Measurements from ENCODE around the gene ARHGAP24.
"Not testable (repeated sequence)": the region's sequence is repeated elsewhere in the genome, so short reads cannot be mapped to it uniquely, and the experiment has no call there.

The ARHGAP24 gene

DNA sequence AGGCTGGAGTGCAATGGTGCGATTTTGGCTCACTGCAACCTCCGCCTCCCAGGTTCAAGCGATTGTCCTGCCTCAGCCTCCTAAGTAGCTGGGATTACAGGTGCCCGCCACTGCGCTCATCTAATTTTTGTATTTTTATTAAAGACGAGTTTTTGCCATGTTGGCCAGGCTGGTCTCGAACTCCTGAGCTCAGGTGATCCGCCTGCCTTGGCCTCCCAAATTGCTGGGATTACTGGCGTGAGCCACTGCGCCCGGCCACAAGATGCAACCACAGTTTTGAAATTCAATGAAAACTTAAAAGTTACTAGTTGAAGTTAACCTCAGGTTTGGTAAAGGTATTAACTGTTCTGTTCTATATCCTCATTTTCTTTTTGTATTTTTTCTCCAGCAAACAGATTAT is 427.7 kb downstream of the ARHGAP24 start:
- not testable (repeated sequence) for H3K4me3 Mint-ChIP-seq; H3K4me1 Mint-ChIP-seq (ENCODE audit: low read depth); H3K27me3 Mint-ChIP-seq; H3K9me3 Mint-ChIP-seq (ENCODE audit: low read depth); H3K36me3 Mint-ChIP-seq; H3K27ac Mint-ChIP-seq

DNA sequence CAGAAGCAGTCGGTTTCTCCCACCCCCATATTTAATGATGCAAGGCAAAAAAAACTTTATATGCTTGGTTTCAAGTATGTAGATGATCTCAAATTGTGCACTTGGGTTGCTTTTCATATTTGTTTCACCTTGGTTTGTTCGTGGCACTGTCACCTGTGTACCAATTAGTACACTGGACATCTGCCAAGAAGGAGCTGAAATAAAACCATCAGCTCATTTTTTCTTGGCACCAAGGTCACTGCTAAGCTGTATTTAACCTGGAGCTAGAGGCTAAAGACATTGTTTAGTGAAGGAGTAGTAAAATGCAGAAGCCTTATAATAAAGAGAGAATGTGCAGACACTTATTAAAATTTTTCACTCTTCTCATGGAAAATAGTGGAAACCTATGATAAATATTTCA is 430.8 kb downstream of the ARHGAP24 start:
- no peak overlapping the region for H3K4me3 Mint-ChIP-seq
- no peaks in the 10 kb centered on the region for H3K36me3 Mint-ChIP-seq
- no peaks in the 10 kb centered on the region for H3K27me3 Mint-ChIP-seq
- no peaks in the 10 kb centered on the region for H3K9me3 Mint-ChIP-seq (ENCODE audit: low read depth)
- no peaks in the 10 kb centered on the region for H3K4me1 Mint-ChIP-seq (ENCODE audit: low read depth)
- H3K27ac Mint-ChIP-seq, result no peak overlapping the region

DNA sequence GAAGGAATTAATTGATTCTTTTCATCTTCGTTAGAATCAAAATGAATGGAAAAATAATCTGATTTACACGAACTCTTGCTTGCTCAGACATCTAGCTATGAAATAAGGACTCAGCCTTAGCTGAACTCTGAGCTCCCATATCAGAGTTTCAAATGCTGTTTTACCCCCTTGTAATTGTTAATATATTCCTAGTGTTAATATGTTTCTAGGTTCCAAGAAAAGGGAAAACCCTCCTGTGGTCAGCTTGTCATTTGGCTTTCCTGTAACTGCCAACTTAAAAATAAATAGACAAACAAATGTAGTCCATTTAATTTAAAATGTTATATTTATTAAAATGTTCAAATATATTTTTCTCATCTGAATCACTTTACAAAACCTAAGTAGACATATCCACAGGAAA is 432.1 kb downstream of the ARHGAP24 start:
- Mint-ChIP-seq H3K27me3 (no peaks in the 10 kb centered on the region), H3K4me1 (ENCODE audit: low read depth) (no peaks in the 10 kb centered on the region), H3K9me3 (ENCODE audit: low read depth) (no peaks in the 10 kb centered on the region), H3K36me3 (no peaks in the 10 kb centered on the region), H3K4me3 (no peak overlapping the region), H3K27ac (no peak overlapping the region)

DNA sequence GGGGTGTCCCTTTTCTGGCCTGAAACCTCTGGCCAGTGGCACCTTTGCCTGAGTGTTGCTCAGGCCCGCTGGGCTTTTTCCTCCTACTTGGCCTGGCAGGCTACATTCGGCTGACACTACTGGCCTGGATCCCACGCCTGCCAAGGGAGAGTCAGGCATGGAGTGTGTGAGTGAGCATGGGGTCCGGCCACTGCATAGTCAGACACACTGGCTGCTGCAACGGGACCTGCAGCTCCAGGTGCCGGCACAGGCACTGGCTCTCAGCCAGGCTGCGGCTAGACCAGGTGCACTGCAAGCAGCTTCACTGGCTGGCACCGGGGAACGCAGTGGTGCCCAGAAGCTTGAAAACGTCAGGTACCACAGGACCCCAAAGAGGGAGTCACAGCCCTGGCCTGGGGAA is 434.9 kb downstream of the ARHGAP24 start:
- H3K4me3 Mint-ChIP-seq, result no peak overlapping the region
- H3K9me3 Mint-ChIP-seq (ENCODE audit: low read depth), result no peaks in the 10 kb centered on the region
- no peaks in the 10 kb centered on the region for H3K27me3 Mint-ChIP-seq
- no peaks in the 10 kb centered on the region for H3K4me1 Mint-ChIP-seq (ENCODE audit: low read depth)
- H3K27ac Mint-ChIP-seq, result no peak overlapping the region
- no peaks in the 10 kb centered on the region for H3K36me3 Mint-ChIP-seq

DNA sequence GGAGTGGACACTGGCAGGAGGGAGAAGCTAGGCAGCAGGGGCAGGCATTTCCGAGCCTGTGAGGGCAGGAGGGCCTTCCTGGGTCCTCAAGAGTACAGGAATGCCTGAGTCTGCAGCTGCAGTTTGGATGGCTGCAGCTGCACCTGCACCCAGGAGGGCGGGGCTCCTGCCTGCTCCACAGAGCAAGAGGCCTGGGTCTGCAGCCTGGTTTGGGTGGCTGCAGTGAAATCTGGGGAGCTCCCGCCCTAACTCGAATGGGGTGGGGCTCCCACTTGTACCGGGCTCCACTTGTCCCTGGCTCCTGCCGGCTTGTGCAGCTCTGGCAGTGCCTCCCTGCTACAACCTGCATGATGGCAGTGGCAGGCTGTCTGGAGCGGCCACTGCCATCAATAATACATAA is 436.0 kb downstream of the ARHGAP24 start:
- H3K27ac Mint-ChIP-seq, result no peak overlapping the region
- H3K9me3 Mint-ChIP-seq (ENCODE audit: low read depth), result no peaks in the 10 kb centered on the region
- H3K36me3 Mint-ChIP-seq, result no peaks in the 10 kb centered on the region

DNA sequence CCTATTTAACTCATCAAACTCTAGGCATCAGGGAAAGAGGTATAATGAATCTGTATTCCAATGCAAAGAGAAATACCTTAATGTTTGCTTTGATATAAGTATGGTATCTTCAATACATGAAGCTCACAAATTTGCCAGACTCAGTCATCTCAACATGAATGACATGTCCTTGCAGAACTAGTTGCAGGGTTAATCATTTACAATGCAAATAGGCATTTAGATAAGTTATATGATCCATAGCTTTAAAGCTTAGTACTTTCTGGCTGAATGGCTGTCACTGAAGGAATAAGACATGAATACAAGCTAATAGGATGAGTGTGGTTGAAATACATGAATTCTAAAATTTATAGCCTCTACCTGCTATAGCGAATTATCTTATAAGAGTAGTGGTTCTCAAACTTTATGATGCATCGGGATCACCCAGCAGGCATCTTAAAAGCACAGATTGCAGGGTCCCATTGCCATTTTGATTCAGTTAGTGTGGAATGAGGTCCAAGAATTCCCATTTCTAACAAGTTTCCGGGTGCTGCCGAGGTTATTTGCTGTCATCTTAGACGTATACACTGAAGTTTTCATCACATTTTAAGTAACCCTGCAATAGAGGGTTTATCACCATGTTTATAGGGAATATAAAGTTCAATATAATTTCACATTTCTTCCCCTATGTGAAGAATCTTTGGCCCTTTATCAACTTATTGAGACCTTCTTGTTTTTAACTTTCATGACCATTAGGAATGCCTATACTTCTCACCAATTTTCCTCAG is 439.2 kb downstream of the ARHGAP24 start:
- no peaks in the 10 kb centered on the region for H3K4me1 Mint-ChIP-seq (ENCODE audit: low read depth)
- no peak overlapping the region for H3K27ac Mint-ChIP-seq
- H3K4me3 Mint-ChIP-seq, result no peak overlapping the region
- H3K36me3 Mint-ChIP-seq, result no peaks in the 10 kb centered on the region
- no peaks in the 10 kb centered on the region for H3K9me3 Mint-ChIP-seq (ENCODE audit: low read depth)
- H3K27me3 Mint-ChIP-seq, result no peaks in the 10 kb centered on the region

More for the DNA sequence above, 436.0 kb downstream of the ARHGAP24 start:
- H3K27me3 Mint-ChIP-seq, result no peaks in the 10 kb centered on the region
- H3K4me1 Mint-ChIP-seq (ENCODE audit: low read depth), result no peaks in the 10 kb centered on the region
- H3K4me3 Mint-ChIP-seq, result no peak overlapping the region

DNA sequence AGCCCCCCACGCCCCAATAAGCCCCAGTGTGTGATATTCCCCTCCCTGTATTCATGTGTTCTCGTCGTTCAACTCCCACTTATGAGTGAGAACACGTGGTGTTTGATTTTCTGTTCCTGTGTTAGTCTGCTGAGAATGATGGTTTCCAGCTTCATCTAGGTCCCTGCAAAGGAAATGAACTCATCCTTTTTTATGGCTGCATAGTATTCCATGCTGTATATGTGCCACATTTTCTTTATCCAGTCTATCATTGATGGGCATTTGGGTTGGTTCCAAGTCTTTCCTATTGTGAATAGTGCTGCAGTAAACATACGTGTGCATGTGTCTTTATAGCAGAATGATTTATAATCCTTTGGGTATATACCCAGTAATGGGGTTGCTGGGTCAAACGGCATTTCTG is 440.6 kb downstream of the ARHGAP24 start:
- not testable (repeated sequence) for H3K36me3 Mint-ChIP-seq; H3K9me3 Mint-ChIP-seq (ENCODE audit: low read depth); H3K27me3 Mint-ChIP-seq; H3K4me1 Mint-ChIP-seq (ENCODE audit: low read depth); H3K27ac Mint-ChIP-seq; H3K4me3 Mint-ChIP-seq

DNA sequence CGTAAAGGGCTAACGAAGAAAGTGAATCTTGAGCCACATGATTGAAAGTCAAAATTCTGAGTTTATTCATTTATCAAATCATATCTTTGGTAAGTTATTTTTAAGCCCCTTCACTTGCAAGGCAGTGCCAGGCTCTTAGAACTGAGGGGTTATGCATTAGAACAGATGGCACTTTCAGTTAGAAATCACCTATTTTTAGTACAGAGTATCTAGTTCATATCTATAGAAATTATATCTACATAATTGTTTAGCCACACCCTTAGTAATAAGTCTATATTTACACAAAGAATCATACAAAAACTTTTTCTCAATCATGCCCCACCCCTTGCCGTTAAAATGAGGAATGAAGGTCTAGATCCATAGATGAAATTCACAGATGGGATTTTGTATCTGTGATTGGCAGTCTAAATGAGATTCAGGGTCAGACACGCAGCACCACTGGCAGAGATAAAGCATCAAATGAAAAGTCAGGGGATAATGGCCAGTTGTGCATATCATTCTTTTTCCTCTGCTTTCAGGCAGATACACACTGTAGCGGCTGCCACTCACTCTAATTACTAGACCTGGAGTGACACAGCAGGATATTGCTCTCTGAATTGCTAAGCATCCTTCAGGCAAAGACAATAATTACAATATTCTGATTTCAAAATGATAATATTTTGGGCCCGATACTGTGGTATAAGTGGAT is 444.4 kb downstream of the ARHGAP24 start:
- Mint-ChIP-seq H3K27ac (no peak overlapping the region), H3K36me3 (no peaks in the 10 kb centered on the region), H3K9me3 (ENCODE audit: low read depth) (no peaks in the 10 kb centered on the region), H3K4me3 (no peak overlapping the region), H3K27me3 (no peaks in the 10 kb centered on the region), H3K4me1 (ENCODE audit: low read depth) (no peaks in the 10 kb centered on the region)

DNA sequence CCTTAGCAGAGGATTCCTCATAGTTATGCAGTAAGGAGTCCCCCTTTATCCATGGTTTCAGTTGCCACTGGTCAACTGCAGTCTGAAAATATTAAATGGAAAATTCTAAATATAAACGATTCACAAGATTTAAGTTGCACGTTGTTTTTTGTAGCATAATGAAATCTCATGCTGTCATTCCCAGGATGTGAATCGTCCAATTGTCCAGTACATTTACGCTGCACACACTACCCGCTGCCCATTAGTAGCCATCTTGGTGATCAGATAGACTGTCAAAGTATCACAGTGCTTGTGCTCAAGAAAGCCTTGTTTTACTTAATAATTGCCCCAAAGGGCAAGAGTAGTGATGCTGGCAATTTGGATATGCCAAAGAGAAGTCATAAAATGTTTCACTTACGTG is 450.1 kb downstream of the ARHGAP24 start:
- Mint-ChIP-seq H3K9me3 (ENCODE audit: low read depth) (no peaks in the 10 kb centered on the region), H3K4me1 (ENCODE audit: low read depth) (peaks cover 5% of the 10 kb centered on the region), H3K4me3 (no peak overlapping the region), H3K36me3 (no peaks in the 10 kb centered on the region), H3K27ac (no peak overlapping the region), H3K27me3 (no peaks in the 10 kb centered on the region)

DNA sequence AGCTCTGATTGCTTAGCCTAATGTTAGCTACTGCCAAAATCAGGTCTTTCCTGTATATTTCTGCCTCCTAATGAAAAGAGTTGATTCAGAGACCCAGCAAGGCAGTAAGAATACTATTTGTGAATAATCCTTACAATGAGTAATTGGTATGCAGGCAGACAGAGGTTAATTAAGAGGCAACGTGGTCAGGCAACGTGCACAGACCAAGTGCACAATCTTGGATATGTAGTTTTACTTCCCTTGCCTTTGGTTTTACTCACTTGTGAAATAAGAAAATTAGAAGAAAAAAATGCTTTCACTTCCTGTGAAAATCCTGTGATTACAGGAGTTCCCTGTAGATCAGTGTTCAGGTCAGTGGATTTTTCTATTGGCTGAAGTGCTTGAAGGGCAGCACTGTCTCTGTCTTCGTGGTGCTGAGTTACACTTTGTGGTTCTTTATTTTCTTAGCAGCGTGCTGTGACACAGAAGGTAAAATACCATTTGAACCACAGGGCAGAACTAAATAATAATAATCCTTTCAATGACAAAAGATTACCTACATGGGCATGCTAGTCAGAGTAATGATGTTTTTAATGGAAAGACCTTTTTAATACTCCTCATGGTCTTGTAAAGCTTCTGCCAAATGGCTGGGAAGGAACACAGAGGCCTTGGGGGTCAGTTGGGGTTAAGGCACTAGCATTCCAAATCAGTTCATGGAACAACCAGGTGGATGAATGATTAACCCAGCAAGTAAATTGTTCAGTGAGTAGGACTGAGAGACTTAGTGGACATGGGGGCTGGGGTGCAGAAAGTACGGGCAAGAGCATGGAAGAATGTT is 454.0 kb downstream of the ARHGAP24 start:
- H3K4me3 Mint-ChIP-seq, result no peak overlapping the region
- peaks cover 5% of the 10 kb centered on the region for H3K4me1 Mint-ChIP-seq (ENCODE audit: low read depth)
- no peaks in the 10 kb centered on the region for H3K9me3 Mint-ChIP-seq (ENCODE audit: low read depth)
- no peaks in the 10 kb centered on the region for H3K36me3 Mint-ChIP-seq
- H3K27ac Mint-ChIP-seq, result no peak overlapping the region
- no peaks in the 10 kb centered on the region for H3K27me3 Mint-ChIP-seq

DNA sequence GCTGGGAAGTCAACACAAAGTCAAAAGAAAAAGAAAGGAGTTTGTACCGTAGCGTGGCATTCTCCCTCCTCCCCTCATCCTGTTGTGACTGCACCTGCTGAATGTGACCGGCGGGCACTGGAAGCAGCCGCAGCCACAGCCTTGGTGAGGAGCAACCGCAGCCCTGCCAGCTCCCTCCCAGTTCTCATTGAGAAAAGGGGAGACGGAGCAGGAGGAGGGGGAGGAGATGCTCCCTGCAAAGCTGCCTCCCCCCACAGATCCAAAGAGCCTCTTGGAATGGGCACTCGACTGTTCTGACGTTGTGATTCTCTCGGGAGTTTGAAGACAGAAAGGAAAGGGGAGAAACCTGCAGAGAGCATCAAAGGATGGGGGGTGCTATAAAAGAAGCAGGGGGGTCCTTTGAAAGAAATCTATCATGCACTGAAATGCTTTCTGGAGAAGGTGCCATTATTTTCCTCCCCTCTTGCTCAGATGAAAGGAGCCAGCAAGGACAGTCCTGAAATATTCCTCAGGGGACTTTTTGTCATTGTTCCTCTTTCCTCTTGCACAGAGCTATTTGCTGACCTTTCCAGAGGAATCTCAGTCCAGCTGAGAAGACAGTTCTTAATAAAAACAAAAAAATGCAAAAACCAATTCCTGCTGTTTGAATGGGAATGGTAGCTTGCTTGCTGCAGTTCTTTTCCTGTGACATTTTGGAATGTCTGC is 455.2 kb downstream of the ARHGAP24 start:
- Mint-ChIP-seq H3K36me3 (no peaks in the 10 kb centered on the region), H3K27ac (no peak overlapping the region), H3K27me3 (no peaks in the 10 kb centered on the region), H3K9me3 (ENCODE audit: low read depth) (no peaks in the 10 kb centered on the region), H3K4me1 (ENCODE audit: low read depth) (peaks cover 5% of the 10 kb centered on the region), H3K4me3 (no peak overlapping the region)

DNA sequence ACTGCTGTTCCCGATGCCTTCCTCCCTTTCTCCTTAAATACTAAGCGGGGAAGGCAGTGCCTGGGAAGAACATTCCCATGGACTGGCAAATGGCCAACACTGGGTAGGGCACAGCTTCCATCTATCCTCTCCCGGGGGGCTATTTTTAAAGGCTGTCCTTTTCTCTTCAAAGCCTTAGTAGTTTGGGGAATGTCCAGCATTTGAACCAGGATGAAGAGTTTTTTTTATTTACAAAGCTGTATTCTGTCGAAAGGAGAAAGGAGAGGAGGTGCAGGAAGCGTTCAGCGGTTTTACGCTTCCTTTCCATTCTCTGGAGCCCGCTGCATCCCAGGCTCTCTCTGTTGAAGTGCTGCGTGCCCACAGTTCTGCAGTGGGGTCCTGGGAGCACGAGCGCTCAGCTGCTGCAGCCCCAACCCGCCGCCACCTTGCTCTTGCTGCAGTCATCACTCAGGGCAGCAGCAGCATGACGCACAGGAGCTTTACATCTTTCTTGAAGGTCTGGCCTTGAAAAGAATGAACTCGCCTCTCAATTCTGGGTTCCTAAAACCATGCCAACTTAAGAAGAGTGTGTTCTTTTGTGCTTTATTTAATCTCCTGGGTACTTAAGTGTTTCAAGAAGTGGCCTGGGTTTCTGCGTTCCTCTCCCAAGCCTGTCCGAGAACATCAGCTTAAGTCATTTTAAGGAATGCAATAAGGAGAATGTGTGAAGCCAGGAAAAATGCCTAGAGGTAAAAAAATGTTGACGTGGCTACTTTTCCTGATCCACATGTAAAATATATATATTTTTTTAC is 457.7 kb downstream of the ARHGAP24 start:
- Mint-ChIP-seq H3K4me1 (ENCODE audit: low read depth) (peaks cover 5% of the 10 kb centered on the region), H3K9me3 (ENCODE audit: low read depth) (no peaks in the 10 kb centered on the region), H3K27ac (no peak overlapping the region), H3K27me3 (no peaks in the 10 kb centered on the region), H3K36me3 (no peaks in the 10 kb centered on the region), H3K4me3 (no peak overlapping the region)

DNA sequence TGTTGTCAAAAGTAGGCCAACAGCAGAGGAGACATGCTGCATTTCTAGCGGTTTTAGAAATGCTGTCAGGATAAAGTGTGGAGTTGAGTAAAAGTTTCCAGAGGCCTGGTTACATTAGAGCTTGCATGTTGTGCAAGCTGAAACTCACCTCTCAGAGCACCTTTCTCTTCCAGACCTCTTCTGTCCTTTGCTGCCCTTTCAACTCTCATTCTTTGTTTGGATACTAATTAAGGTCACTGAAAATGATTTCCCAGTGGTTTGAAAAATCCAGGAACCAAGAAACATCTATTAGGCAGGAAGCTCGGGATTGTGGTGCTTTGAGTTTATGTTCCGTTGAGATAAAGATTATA is 458.3 kb downstream of the ARHGAP24 start:
- Mint-ChIP-seq H3K4me3 (no peak overlapping the region), H3K9me3 (ENCODE audit: low read depth) (no peaks in the 10 kb centered on the region), H3K36me3 (no peaks in the 10 kb centered on the region), H3K4me1 (ENCODE audit: low read depth) (peaks cover 5% of the 10 kb centered on the region), H3K27me3 (no peaks in the 10 kb centered on the region), H3K27ac (no peak overlapping the region)

DNA sequence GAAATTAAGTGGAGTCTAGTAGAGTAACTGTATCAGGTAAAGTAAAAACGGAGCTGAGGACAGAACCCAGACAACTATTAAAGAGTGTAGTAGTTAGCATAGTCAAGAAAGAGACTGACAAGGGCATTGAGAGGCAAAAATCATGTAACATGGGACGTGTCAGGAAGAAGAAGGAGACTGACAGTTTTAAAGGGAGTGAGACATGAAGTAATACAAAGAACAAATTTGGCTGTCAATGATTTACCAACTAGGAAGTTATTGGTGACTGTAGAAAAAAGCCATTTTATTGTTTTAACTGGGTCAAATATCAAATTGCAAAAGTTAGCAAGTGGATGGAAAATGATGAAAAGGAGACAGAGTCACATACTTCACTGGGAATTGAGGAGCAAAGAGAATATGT is 462.6 kb downstream of the ARHGAP24 start:
- H3K4me3 Mint-ChIP-seq, result no peak overlapping the region
- no peaks in the 10 kb centered on the region for H3K36me3 Mint-ChIP-seq
- H3K27me3 Mint-ChIP-seq, result no peaks in the 10 kb centered on the region
- H3K27ac Mint-ChIP-seq, result no peak overlapping the region
- H3K9me3 Mint-ChIP-seq (ENCODE audit: low read depth), result no peaks in the 10 kb centered on the region
- H3K4me1 Mint-ChIP-seq (ENCODE audit: low read depth), result no peaks in the 10 kb centered on the region
